ENCODE data around the gene MS4A4A. TPM values are rescaled to one million over a fixed set of nuclear protein-coding genes. Genes with fewer than 3 reads are reported as not detected.

The MS4A4A gene
- total RNA-seq, 1 donor from 2014 or later = not detected

GRCh38 chr11:60318726-60319125 is 38.3 kb downstream of the MS4A4A start:
- no peak for DNase-seq (ENCODE audit: low spot score in 2 of 2, unreplicated experiment in 2 of 2)
- Mint-ChIP-seq H3K27me3 (ENCODE audit: low read depth) (no peaks in the 10 kb centered on the region), H3K4me1 (no peaks in the 10 kb centered on the region), H3K27ac (no peak overlapping the region), H3K36me3 (no peaks in the 10 kb centered on the region), H3K4me3 (no peak overlapping the region), H3K9me3 (peaks cover 21% of the 10 kb centered on the region)
- TF ChIP-seq CTCF (IDR thresholded peaks at IDR 0.05; ENCODE audit: unreplicated experiment) = no peak

DNA sequence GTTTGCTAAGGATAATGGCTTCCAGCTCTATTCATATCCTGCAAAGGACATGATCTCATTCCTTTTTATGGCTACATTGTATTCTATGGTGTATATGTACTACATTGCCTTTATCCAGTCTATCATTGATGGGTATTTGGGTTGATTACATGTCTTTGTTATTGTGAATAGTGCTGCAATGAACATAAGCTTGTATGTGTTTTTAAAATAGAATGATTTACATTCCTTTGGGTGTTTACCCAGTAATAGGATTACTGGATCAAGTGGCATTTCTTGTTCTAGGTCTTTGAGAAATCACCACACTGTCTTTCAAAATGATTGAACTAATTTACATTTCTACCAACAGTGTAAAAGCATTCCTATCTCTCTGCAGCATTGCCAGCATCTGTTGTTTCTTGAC is 40.6 kb downstream of the MS4A4A start:
- no peak overlapping the region for H3K27ac Mint-ChIP-seq
- H3K36me3 Mint-ChIP-seq = no peaks in the 10 kb centered on the region
- DNase-seq (ENCODE audit: low spot score in 2 of 2, unreplicated experiment in 2 of 2) = no peak
- H3K4me1 Mint-ChIP-seq = no peaks in the 10 kb centered on the region
- TF ChIP-seq CTCF (IDR thresholded peaks at IDR 0.05; ENCODE audit: unreplicated experiment) = no peak
- H3K27me3 Mint-ChIP-seq (ENCODE audit: low read depth) = no peaks in the 10 kb centered on the region
- no peak overlapping the region for H3K4me3 Mint-ChIP-seq
- H3K9me3 Mint-ChIP-seq = peaks cover 22% of the 10 kb centered on the region

DNA sequence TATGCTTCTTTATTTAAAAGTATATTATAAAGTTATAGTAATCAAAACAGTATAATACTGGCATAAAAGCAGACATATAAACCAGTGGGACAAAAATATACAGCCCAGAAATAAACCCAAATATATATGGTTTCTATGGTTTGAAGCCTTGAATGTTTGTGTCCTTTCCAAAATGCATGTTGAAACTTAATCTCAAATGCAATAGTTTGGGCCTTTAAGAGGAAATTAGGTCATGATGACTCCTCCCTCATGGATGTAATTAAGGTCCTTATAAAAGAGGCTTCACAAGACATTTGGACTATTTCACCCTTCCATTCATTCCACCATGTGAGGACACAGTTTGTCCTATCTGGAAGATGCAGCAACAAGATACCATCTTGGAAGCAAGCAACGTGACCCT is 46.5 kb downstream of the MS4A4A start, which contains the start of gene MS4A6E:
TSS of gene MS4A6E (plus strand) at position 301 of the 400 bp plus-strand sequence. CDS start 7,641 bp downstream, outside the sequence.
- no peak within 1 kb of the TSS for H3K27ac Mint-ChIP-seq

GRCh38 chr11:60328460-60328859 is 48.0 kb downstream of the MS4A4A start:
- DNase-seq (ENCODE audit: low spot score in 2 of 2, unreplicated experiment in 2 of 2) = no peak
- Mint-ChIP-seq H3K27ac (no peak overlapping the region), H3K36me3 (no peaks in the 10 kb centered on the region), H3K4me3 (no peak overlapping the region), H3K27me3 (ENCODE audit: low read depth) (peaks cover 2% of the 10 kb centered on the region), H3K9me3 (peaks cover 13% of the 10 kb centered on the region), H3K4me1 (no peaks in the 10 kb centered on the region)
- no peak for TF ChIP-seq CTCF (IDR thresholded peaks at IDR 0.05; ENCODE audit: unreplicated experiment)

More for the DNA sequence above, 46.5 kb downstream of the MS4A4A start, which contains the start of gene MS4A6E:
- no peak for TF ChIP-seq CTCF (IDR thresholded peaks at IDR 0.05; ENCODE audit: unreplicated experiment)
- H3K9me3 Mint-ChIP-seq = peaks cover 22% of the 10 kb centered on the region
- DNase-seq (ENCODE audit: low spot score in 2 of 2, unreplicated experiment in 2 of 2) = no peak
- no peaks in the 10 kb centered on the region for H3K4me1 Mint-ChIP-seq
- peaks cover 2% of the 10 kb centered on the region for H3K27me3 Mint-ChIP-seq (ENCODE audit: low read depth)
- no peak within 1 kb of the TSS for H3K4me3 Mint-ChIP-seq
- no peaks in the 10 kb centered on the region for H3K36me3 Mint-ChIP-seq

GRCh38 chr11:60332846-60333245 is 52.4 kb downstream of the MS4A4A start:
- Mint-ChIP-seq H3K9me3 (peaks cover 9% of the 10 kb centered on the region), H3K4me3 (no peak overlapping the region), H3K36me3 (no peaks in the 10 kb centered on the region), H3K27me3 (ENCODE audit: low read depth) (peaks cover 5% of the 10 kb centered on the region), H3K4me1 (peaks cover 6% of the 10 kb centered on the region), H3K27ac (no peak overlapping the region)
- DNase-seq (ENCODE audit: low spot score in 2 of 2, unreplicated experiment in 2 of 2) = no peak
- TF ChIP-seq CTCF (IDR thresholded peaks at IDR 0.05; ENCODE audit: unreplicated experiment) = no peak
